Mesenteric fat pad (tissue), 1 donor: ENCODE data around the gene MDFIC2. TPM values are rescaled to one million over a fixed set of nuclear protein-coding genes. Genes with fewer than 3 reads are reported as not detected.
"Not testable (repeated sequence)": the region's sequence is repeated elsewhere in the genome, so short reads cannot be mapped to it uniquely, and the experiment has no call there.

Experiments used
- DNase-seq: peaks from one replicate; pipeline ENCODE4 v3.0.0-alpha.2; 2020; ENCODE audit warnings: low spot score
- total RNA-seq: library from RNA; stranded (reverse); fragmentation: NEBNext Ultra II Directional; extraction: Animal tissue kit (Norgen Biotek cat#: 25700); gene quantifications from one replicate; pipeline ENCODE4 v1.2.1, GENCODE V29; 2021
- donor health status: DM: yes; HTN: yes; CAD: no.

MDFIC2 gene
- total RNA-seq, 1 donor from 2014 or later: not detected

- DNase-seq: no peak
These were observed 51.2 kb downstream of the MDFIC2 start for GRCh38 chr3:70261283-70261682.

GRCh38 chr3:70256566-70256965 is 55.9 kb downstream of the MDFIC2 start:
- DNase-seq: no peak

- no peak for DNase-seq
These were observed 61.9 kb downstream of the MDFIC2 start for GRCh38 chr3:70250492-70250891.

GRCh38 chr3:70249509-70250160 is 62.8 kb downstream of the MDFIC2 start:
- no peak for DNase-seq

GRCh38 chr3:70248856-70249255 is 63.6 kb downstream of the MDFIC2 start:
- no peak for DNase-seq

- DNase-seq: no peak
These were observed 64.5 kb downstream of the MDFIC2 start for GRCh38 chr3:70247955-70248354.

GRCh38 chr3:70245746-70246525 is 66.5 kb downstream of the MDFIC2 start:
- no peak for DNase-seq

GRCh38 chr3:70244422-70244821 is 68.0 kb downstream of the MDFIC2 start:
- no peak for DNase-seq

GRCh38 chr3:70242297-70242882 is 70.0 kb downstream of the MDFIC2 start:
- DNase-seq: no peak

- no peak for DNase-seq
These were observed 78.6 kb downstream of the MDFIC2 start for GRCh38 chr3:70233812-70234211.

GRCh38 chr3:70233112-70233511 is 79.3 kb downstream of the MDFIC2 start:
- DNase-seq: no peak

- no peak for DNase-seq
These were observed 81.2 kb downstream of the MDFIC2 start for GRCh38 chr3:70231266-70231701.

- DNase-seq: no peak
These were observed 85.0 kb downstream of the MDFIC2 start for GRCh38 chr3:70227437-70227836.

GRCh38 chr3:70225146-70225545 is 87.3 kb downstream of the MDFIC2 start:
- no peak for DNase-seq

- no peak for DNase-seq
These were observed 88.1 kb downstream of the MDFIC2 start for GRCh38 chr3:70224337-70224736.

GRCh38 chr3:70218471-70218870 is 94.0 kb downstream of the MDFIC2 start:
- DNase-seq: no peak

- DNase-seq: not testable (repeated sequence)
These were observed 101.2 kb downstream of the MDFIC2 start for GRCh38 chr3:70211274-70211673.

GRCh38 chr3:70201975-70202374 is 110.5 kb downstream of the MDFIC2 start:
- DNase-seq: no peak

- no peak for DNase-seq
These were observed 122.5 kb downstream of the MDFIC2 start for GRCh38 chr3:70189884-70190473.

- no peak for DNase-seq
These were observed 126.2 kb downstream of the MDFIC2 start for GRCh38 chr3:70186221-70186620.

GRCh38 chr3:70185661-70186060 is 126.8 kb downstream of the MDFIC2 start:
- no peak for DNase-seq
